KMS-11 (cell line): Measurements from ENCODE around the gene MAMDC4.

Source experiments
- H2AFZ ChIP-seq: fragments of 200-600 bp; sonication (generic); 2 replicates; pipeline ENCODE4 v1.6.1; 2016; ENCODE audit warnings: antibody characterized with exemption, mixed run types, low read depth
- H3K27ac ChIP-seq: fragments of 200-600 bp; sonication (generic); 2 replicates; pipeline ENCODE4 v1.6.1; 2016; ENCODE audit warnings: mild to moderate bottlenecking, mixed run types
- H3K27me3 ChIP-seq: fragments of 200-600 bp; sonication (generic); 2 replicates; pipeline ENCODE4 v1.6.1; 2017; ENCODE audit warnings: mild to moderate bottlenecking, low read depth, mixed run types, moderate library complexity; ENCODE audit not compliant: insufficient read depth
- H3K36me3 ChIP-seq: fragments of 200-600 bp; sonication (generic); 2 replicates; pipeline ENCODE4 v1.6.1; 2017; ENCODE audit warnings: mild to moderate bottlenecking, mixed run types; ENCODE audit not compliant: insufficient read depth
- H3K4me1 ChIP-seq: fragments of 200-600 bp; sonication (generic); 2 replicates; pipeline ENCODE4 v1.6.1; 2016; ENCODE audit warnings: mild to moderate bottlenecking, low read depth, mixed run types; ENCODE audit not compliant: poor library complexity, severe bottlenecking
- H3K4me2 ChIP-seq: fragments of 200-600 bp; sonication (generic); 2 replicates; pipeline ENCODE4 v1.7.0; 2016; ENCODE audit warnings: mild to moderate bottlenecking, mixed run types
- H3K4me3 ChIP-seq: fragments of 200-600 bp; sonication (generic); IDR thresholded peaks from 2 replicates; pipeline ENCODE4 v1.6.1; 2017; ENCODE audit warnings: low read depth, low read length, mixed read lengths; ENCODE audit not compliant: insufficient read depth
- H3K79me2 ChIP-seq: fragments of 200-600 bp; sonication (generic); 2 replicates; pipeline ENCODE4 v1.6.1; 2016; ENCODE audit warnings: low read depth, mixed run types; ENCODE audit not compliant: insufficient read depth
- H3K9ac ChIP-seq: fragments of 200-600 bp; sonication (generic); 2 replicates; pipeline ENCODE4 v1.6.1; 2016; ENCODE audit warnings: mild to moderate bottlenecking, mixed run types
- H4K20me1 ChIP-seq: fragments of 200-600 bp; sonication (generic); 2 replicates; pipeline ENCODE4 v1.6.1; 2016; ENCODE audit warnings: mild to moderate bottlenecking, mixed run types; ENCODE audit not compliant: insufficient read depth
- TF ChIP-seq, protein P1 (sequence below): fragments of 200-600 bp; sonication (generic); conservative IDR thresholded peaks from 2 replicates; pipeline ENCODE4 v1.6.1; 2017; ENCODE audit warnings: low read depth, mild to moderate bottlenecking, antibody characterized with exemption, low read length, moderate library complexity, mixed read lengths

Gene MAMDC4

DNA sequence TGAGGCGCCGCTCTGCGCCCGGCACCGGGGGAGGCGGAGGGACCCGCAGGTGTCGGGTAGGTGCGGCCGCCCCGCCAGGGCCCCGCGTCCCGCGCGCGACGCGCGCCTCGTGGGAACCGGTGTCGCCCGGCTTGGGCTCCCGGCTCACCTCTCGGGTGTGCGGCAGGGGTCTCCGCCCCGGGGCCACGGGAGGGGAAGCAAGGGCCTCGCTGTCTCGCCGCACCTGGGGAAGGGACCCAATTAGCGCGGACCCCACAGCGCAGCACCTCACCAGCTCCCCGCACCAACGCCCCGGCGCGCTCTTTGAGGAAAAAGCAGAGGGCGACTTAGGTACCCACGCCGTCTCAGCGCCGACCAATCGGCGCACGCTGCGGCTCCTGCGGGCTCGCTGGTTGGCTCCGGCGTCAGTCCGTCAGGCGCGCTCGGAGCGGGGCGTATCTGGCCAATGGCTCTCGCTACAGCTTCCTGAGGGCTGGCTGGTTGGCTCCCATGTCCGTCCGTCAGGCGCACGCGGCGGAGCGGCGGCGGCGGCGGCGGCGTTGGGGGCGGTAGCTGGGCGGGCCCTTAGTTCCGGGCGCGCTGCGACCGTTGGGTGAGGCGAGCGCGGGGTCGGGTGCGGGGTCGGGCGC is 33.9 kb downstream of the MAMDC4 start, which contains the start of gene TRAF2:
TSS of gene TRAF2 (plus strand) at position 567 of the 629 bp plus-strand sequence. CDS start 12,225 bp downstream, outside the sequence.
- TF ChIP-seq, protein P1, sequence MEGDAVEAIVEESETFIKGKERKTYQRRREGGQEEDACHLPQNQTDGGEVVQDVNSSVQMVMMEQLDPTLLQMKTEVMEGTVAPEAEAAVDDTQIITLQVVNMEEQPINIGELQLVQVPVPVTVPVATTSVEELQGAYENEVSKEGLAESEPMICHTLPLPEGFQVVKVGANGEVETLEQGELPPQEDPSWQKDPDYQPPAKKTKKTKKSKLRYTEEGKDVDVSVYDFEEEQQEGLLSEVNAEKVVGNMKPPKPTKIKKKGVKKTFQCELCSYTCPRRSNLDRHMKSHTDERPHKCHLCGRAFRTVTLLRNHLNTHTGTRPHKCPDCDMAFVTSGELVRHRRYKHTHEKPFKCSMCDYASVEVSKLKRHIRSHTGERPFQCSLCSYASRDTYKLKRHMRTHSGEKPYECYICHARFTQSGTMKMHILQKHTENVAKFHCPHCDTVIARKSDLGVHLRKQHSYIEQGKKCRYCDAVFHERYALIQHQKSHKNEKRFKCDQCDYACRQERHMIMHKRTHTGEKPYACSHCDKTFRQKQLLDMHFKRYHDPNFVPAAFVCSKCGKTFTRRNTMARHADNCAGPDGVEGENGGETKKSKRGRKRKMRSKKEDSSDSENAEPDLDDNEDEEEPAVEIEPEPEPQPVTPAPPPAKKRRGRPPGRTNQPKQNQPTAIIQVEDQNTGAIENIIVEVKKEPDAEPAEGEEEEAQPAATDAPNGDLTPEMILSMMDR = no peak
- Histone ChIP-seq H3K4me1 (peaks cover 58% of the 10 kb centered on the region), H3K4me2 (peak within 1 kb of the TSS; percentile 94), H2AFZ (peak within 1 kb of the TSS; percentile 38), H3K27ac (peak within 1 kb of the TSS; percentile 86), H3K79me2 (peaks cover 63% of the 10 kb centered on the region), H4K20me1 (no peaks in the 10 kb centered on the region; the same call in 1 of the 2 replicates), H3K9ac (peak within 1 kb of the TSS; percentile 90), H3K36me3 (no peaks in the 10 kb centered on the region), H3K4me3 (no peak within 1 kb of the TSS), H3K27me3 (no peaks in the 10 kb centered on the region)

DNA sequence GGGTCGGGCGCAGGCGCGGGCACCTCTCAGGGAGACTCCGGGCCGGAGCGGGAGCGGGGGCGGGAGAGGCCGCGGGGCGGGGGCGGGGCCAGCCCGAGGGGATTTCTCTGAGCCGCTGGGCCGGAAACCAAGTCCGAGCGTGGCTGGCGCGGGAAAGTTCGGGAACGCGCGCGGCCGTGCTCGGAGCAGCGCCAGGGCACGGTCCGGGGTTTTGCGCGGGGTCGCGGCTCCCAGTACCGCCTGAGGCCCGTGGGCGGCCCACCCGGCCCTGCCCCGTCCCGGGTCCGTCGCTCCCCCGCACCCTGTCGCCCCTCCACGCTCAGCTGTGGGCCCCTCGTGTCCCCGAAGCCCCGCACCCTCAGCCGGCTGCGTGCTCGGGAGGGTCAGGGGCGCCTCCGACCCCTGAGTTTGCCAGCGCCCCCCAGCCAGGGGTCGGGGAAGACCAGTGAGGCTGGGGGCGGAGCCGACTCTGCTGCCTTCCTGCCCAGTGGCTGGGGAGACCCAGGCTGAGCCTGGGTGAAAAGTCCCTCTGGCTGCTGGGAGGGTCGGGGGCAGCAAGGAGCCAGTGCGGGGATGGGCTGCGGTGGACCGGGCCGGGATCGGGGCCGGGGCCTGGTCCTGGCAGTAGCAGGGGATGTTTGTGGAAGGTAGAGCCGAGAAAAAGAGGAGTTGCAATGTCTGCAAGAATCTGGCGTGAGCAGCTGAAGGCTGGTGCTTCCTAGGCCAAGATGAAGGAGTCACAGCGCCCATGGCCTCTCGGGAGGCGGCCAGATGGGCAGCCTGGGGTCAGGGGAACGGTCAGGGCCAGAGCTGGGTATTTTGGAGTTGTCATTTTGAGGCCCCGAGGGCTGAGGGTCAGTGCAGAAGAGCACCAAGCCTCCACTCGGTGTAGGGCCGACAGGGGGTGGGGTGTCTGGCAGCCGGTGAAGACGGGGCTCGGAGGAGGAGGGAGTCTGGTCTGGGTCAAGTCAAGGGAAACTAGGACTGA is 34.8 kb downstream of the MAMDC4 start:
- Histone ChIP-seq H3K9ac (peak overlapping the region; percentile 90), H3K4me3 (no peak overlapping the region), H4K20me1 (no peaks in the 10 kb centered on the region; the same call in 1 of the 2 replicates), H2AFZ (no peak overlapping the region; the same call in 1 of the 2 replicates), H3K4me2 (peak overlapping the region; percentile 94), H3K36me3 (no peaks in the 10 kb centered on the region; the same call in 1 of the 2 replicates), H3K79me2 (peaks cover 68% of the 10 kb centered on the region), H3K27me3 (no peaks in the 10 kb centered on the region), H3K4me1 (peaks cover 50% of the 10 kb centered on the region), H3K27ac (peak overlapping the region; percentile 86)
- TF ChIP-seq, protein P1 = no peak

DNA sequence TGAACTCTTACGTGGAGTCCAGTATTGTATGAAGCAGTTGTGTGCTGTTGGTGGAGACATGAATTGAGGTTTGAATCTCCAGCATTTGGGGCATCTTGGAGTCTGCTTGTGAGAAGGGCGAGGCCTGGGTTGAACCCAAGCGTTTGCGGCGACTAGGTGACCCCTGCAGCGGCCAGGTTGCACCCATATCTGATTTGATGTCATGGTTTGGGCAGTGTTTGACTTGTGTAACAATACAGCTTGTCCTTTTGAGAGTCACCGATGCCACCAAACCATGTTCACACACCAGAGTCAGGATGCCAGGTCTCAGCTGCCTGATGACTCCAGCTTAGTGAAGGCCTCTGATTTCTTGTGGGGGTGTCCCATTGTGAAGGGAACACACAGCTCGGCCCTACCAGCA is 36.3 kb downstream of the MAMDC4 start:
- Histone ChIP-seq H3K9ac (no peak overlapping the region), H3K36me3 (no peaks in the 10 kb centered on the region; the same call in 1 of the 2 replicates), H4K20me1 (no peaks in the 10 kb centered on the region; the same call in 1 of the 2 replicates), H3K4me2 (peak overlapping the region; percentile 94), H2AFZ (no peak overlapping the region), H3K27ac (no peak overlapping the region), H3K4me3 (no peak overlapping the region), H3K79me2 (peaks cover 84% of the 10 kb centered on the region), H3K27me3 (no peaks in the 10 kb centered on the region), H3K4me1 (peaks cover 41% of the 10 kb centered on the region)
- TF ChIP-seq, protein P1 = no peak

DNA sequence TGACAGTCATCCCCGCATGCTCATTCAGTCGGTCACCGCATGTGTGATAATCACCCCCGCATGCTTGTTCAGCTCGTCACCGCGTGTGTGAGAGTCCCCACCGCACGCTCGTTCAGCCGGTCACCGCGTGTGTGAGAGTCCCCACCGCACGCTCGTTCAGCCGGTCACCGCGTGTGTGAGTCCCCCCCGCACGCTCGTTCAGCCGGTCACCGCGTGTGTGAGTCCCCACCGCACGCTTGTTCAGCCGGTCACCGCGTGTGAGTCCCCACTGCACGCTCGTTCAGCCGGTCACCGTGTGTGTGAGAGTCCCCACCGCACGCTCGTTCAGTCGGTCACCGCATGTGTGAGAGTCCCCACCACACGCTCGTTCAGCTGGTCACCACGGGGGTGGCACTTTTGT is 37.7 kb downstream of the MAMDC4 start:
- TF ChIP-seq, protein P1 = no peak
- H3K27me3 ChIP-seq = no peaks in the 10 kb centered on the region
- no peak overlapping the region for H3K4me3 ChIP-seq
- no peaks in the 10 kb centered on the region; the same call in 1 of the 2 replicates for H3K36me3 ChIP-seq
- H3K9ac ChIP-seq = no peak overlapping the region
- H3K4me2 ChIP-seq = no peak overlapping the region; the same call in 1 of the 2 replicates
- no peak overlapping the region for H2AFZ ChIP-seq
- H4K20me1 ChIP-seq = no peaks in the 10 kb centered on the region; the same call in 1 of the 2 replicates
- H3K4me1 ChIP-seq = peaks cover 35% of the 10 kb centered on the region
- peaks cover 94% of the 10 kb centered on the region for H3K79me2 ChIP-seq
- H3K27ac ChIP-seq = no peak overlapping the region
